GM19193 (cell line): Measurements from ENCODE around the gene AZI2.

ENCODE experiments used
- POLR2A ChIP-seq: IDR thresholded peaks from 4 replicates; pipeline ENCODE4 v1.6.1; 2011; ENCODE audit not compliant: insufficient read depth, insufficient read length; ENCODE audit errors: extremely low read depth

The AZI2 gene

GRCh38 chr3:28278918-28279317 lies 69.7 kb downstream of the AZI2 start:
- no peak for TF ChIP-seq POLR2A

GRCh38 chr3:28273837-28274236 lies 74.8 kb downstream of the AZI2 start:
- TF ChIP-seq POLR2A: no peak
